Activated CD4-positive, alpha-beta T cell treated with anti-CD3 and anti-CD28 coated beads, Interleukin-2, amount 50 U/mL, for 24 hours (primary cell): ENCODE data around the gene SKI.

Experiments
- DNase-seq, 2 donors: peaks; one replicate each; pipeline ENCODE4 v3.0.0-alpha.2; 2020; ENCODE audit warnings: low read depth in 1 of 2, low spot score in 1 of 2

Gene SKI

GRCh38 chr1:2274929-2275475, 46.9 kb downstream of the SKI start:
- DNase-seq, result no peak

GRCh38 chr1:2275796-2276536, 47.8 kb downstream of the SKI start:
- no peak for DNase-seq

GRCh38 chr1:2276803-2277580, 48.9 kb downstream of the SKI start:
- DNase-seq, result no peak

- no peak for DNase-seq
Measured at GRCh38 chr1:2277741-2278488, 49.8 kb downstream of the SKI start.

- DNase-seq, result no peak
Measured at GRCh38 chr1:2278591-2279209, 50.6 kb downstream of the SKI start.

- DNase-seq, result no peak
Measured at GRCh38 chr1:2279210-2279639, 51.1 kb downstream of the SKI start.

GRCh38 chr1:2279817-2280216, 51.7 kb downstream of the SKI start:
- no peak for DNase-seq

GRCh38 chr1:2282556-2283270, 54.6 kb downstream of the SKI start:
- DNase-seq, result no peak

GRCh38 chr1:2283371-2283990, 55.4 kb downstream of the SKI start:
- DNase-seq, result no peak

- DNase-seq, result no peak
Measured at GRCh38 chr1:2283991-2284895, 56.1 kb downstream of the SKI start.

- DNase-seq, result no peak
Measured at GRCh38 chr1:2284932-2285331, 56.8 kb downstream of the SKI start.

- DNase-seq, result no peak
Measured at GRCh38 chr1:2286923-2287322, 58.8 kb downstream of the SKI start.

GRCh38 chr1:2287649-2288048, 59.5 kb downstream of the SKI start:
- no peak for DNase-seq

GRCh38 chr1:2288311-2288710, 60.2 kb downstream of the SKI start:
- DNase-seq, result no peak

- no peak for DNase-seq
Measured at GRCh38 chr1:2288816-2289536, 60.9 kb downstream of the SKI start.

- no peak for DNase-seq
Measured at GRCh38 chr1:2289607-2290006, 61.5 kb downstream of the SKI start.

GRCh38 chr1:2290171-2290578, 62.1 kb downstream of the SKI start:
- DNase-seq, result no peak
